Activated naive CD4-positive, alpha-beta T cell treated with anti-CD3 and anti-CD28 coated beads for 36 hours (primary cell): ENCODE data around the gene KIAA1328. TPM values are rescaled to one million over a fixed set of nuclear protein-coding genes. Genes with fewer than 3 reads are reported as not detected.
"Not testable (repeated sequence)": the region's sequence is repeated elsewhere in the genome, so short reads cannot be mapped to it uniquely, and the experiment has no call there.

Source experiments
- CTCF ChIA-PET: fragments of 350-600 bp; sonication (Branson Sonifier 250); formaldehyde crosslinking; loops from one replicate; lab custom pipeline; 2021; ENCODE audit warnings: antibody characterized with exemption; lab: Charles Lee
- DNase-seq: peaks from one replicate; pipeline ENCODE4 v3.0.0-alpha.2; 2020
- H3K27ac Mint-ChIP-seq: one replicate; pipeline ENCODE4 v1.8.0; 2021; ENCODE audit warnings: mild to moderate bottlenecking, mixed read lengths
- H3K27me3 Mint-ChIP-seq: one replicate; pipeline ENCODE4 v1.8.0; 2021; ENCODE audit warnings: low read depth, mixed read lengths
- H3K36me3 Mint-ChIP-seq: one replicate; pipeline ENCODE4 v1.8.0; 2021; ENCODE audit warnings: low read depth, mixed read lengths
- H3K4me1 Mint-ChIP-seq: one replicate; pipeline ENCODE4 v1.8.0; 2021; ENCODE audit warnings: low read depth, mixed read lengths
- H3K4me3 Mint-ChIP-seq: one replicate; pipeline ENCODE4 v1.8.0; 2021; ENCODE audit warnings: mild to moderate bottlenecking, moderate library complexity, mixed read lengths
- H3K9me3 Mint-ChIP-seq: one replicate; pipeline ENCODE4 v1.8.0; 2021; ENCODE audit warnings: mixed read lengths
- intact Hi-C: fragments of 100-400 bp; cut with micrococcal nuclease; formaldehyde crosslinking; loops from one replicate; pipeline ENCODE4 v1.15.1; 2023
- total RNA-seq, 2 experiments: library from RNA; stranded (reverse); gene quantifications; one replicate each; pipeline ENCODE4 v1.2.3, GENCODE V29; 2021

KIAA1328 gene
- total RNA-seq, 2 experiments from 2014 or later: 7.2 to 7.8 TPM

- no peaks in the 10 kb centered on the region for H3K27me3 Mint-ChIP-seq
- DNase-seq: no peak
- H3K27ac Mint-ChIP-seq: no peak overlapping the region
- peaks cover 10% of the 10 kb centered on the region for H3K9me3 Mint-ChIP-seq
- CTCF ChIA-PET: no interaction called here
- H3K4me3 Mint-ChIP-seq: no peak overlapping the region
- no peaks in the 10 kb centered on the region for H3K4me1 Mint-ChIP-seq
- H3K36me3 Mint-ChIP-seq: peaks cover 45% of the 10 kb centered on the region
- intact Hi-C loops: no loop called here
Measured at GRCh38 chr18:36851202-36851590, 22.3 kb downstream of the KIAA1328 start.

- peaks cover 28% of the 10 kb centered on the region for H3K36me3 Mint-ChIP-seq
- intact Hi-C loops: no loop called here
- DNase-seq: no peak
- H3K4me1 Mint-ChIP-seq: no peaks in the 10 kb centered on the region
- peaks cover 5% of the 10 kb centered on the region for H3K9me3 Mint-ChIP-seq
- CTCF ChIA-PET: no interaction called here
- no peak overlapping the region for H3K27ac Mint-ChIP-seq
- no peaks in the 10 kb centered on the region for H3K27me3 Mint-ChIP-seq
- H3K4me3 Mint-ChIP-seq: no peak overlapping the region
Measured at GRCh38 chr18:36856815-36857214, 27.9 kb downstream of the KIAA1328 start.

GRCh38 chr18:36862182-36862581, 33.3 kb downstream of the KIAA1328 start:
- no peaks in the 10 kb centered on the region for H3K27me3 Mint-ChIP-seq
- no peak for DNase-seq
- CTCF ChIA-PET: no interaction called here
- no peaks in the 10 kb centered on the region for H3K9me3 Mint-ChIP-seq
- intact Hi-C loops: no loop called here
- peaks cover 20% of the 10 kb centered on the region for H3K36me3 Mint-ChIP-seq
- H3K27ac Mint-ChIP-seq: no peak overlapping the region
- H3K4me1 Mint-ChIP-seq: peaks cover 3% of the 10 kb centered on the region
- H3K4me3 Mint-ChIP-seq: no peak overlapping the region

- H3K27me3 Mint-ChIP-seq: no peaks in the 10 kb centered on the region
- CTCF ChIA-PET: no interaction called here
- DNase-seq: no peak
- intact Hi-C loops: no loop called here
- H3K4me3 Mint-ChIP-seq: no peak overlapping the region
- no peak overlapping the region for H3K27ac Mint-ChIP-seq
- no peaks in the 10 kb centered on the region for H3K9me3 Mint-ChIP-seq
- H3K36me3 Mint-ChIP-seq: peaks cover 36% of the 10 kb centered on the region
- peaks cover 3% of the 10 kb centered on the region for H3K4me1 Mint-ChIP-seq
Measured at GRCh38 chr18:36867056-36867455, 38.1 kb downstream of the KIAA1328 start.

- Mint-ChIP-seq H3K4me3 (no peak overlapping the region), H3K27ac (no peak overlapping the region), H3K36me3 (peaks cover 47% of the 10 kb centered on the region), H3K27me3 (no peaks in the 10 kb centered on the region), H3K9me3 (peaks cover 12% of the 10 kb centered on the region), H3K4me1 (no peaks in the 10 kb centered on the region)
- DNase-seq: no peak
- intact Hi-C loops: no loop called here
- CTCF ChIA-PET: interaction anchor here (0.7 kb wide), 1 partner anchor 145 kb away, joined by 3 read pairs; no protein-coding TSS in a partner anchor
Measured at GRCh38 chr18:36871801-36872200, 42.9 kb downstream of the KIAA1328 start.

- peaks cover 48% of the 10 kb centered on the region for H3K36me3 Mint-ChIP-seq
- DNase-seq: no peak
- CTCF ChIA-PET: no interaction called here
- no peaks in the 10 kb centered on the region for H3K4me1 Mint-ChIP-seq
- H3K9me3 Mint-ChIP-seq: peaks cover 15% of the 10 kb centered on the region
- H3K27ac Mint-ChIP-seq: no peak overlapping the region
- H3K27me3 Mint-ChIP-seq: no peaks in the 10 kb centered on the region
- no peak overlapping the region for H3K4me3 Mint-ChIP-seq
- intact Hi-C loops: no loop called here
Measured at GRCh38 chr18:36872329-36872728, 43.4 kb downstream of the KIAA1328 start.

- H3K27me3 Mint-ChIP-seq, H3K4me1 Mint-ChIP-seq, intact Hi-C loops, H3K4me3 Mint-ChIP-seq, DNase-seq, H3K27ac Mint-ChIP-seq, CTCF ChIA-PET: not testable (repeated sequence)
- Mint-ChIP-seq H3K36me3 (peaks cover 47% of the 10 kb centered on the region), H3K9me3 (peaks cover 15% of the 10 kb centered on the region)
Measured at GRCh38 chr18:36873826-36874225, 44.9 kb downstream of the KIAA1328 start.

- H3K27ac Mint-ChIP-seq, H3K27me3 Mint-ChIP-seq, H3K4me3 Mint-ChIP-seq, intact Hi-C loops, DNase-seq, H3K9me3 Mint-ChIP-seq, CTCF ChIA-PET, H3K4me1 Mint-ChIP-seq: not testable (repeated sequence)
- peaks cover 33% of the 10 kb centered on the region for H3K36me3 Mint-ChIP-seq
Measured at GRCh38 chr18:36879796-36880195, 50.9 kb downstream of the KIAA1328 start.

- intact Hi-C loops: no loop called here
- Mint-ChIP-seq H3K36me3 (peaks cover 21% of the 10 kb centered on the region), H3K27me3 (no peaks in the 10 kb centered on the region), H3K4me3 (no peak overlapping the region), H3K9me3 (no peaks in the 10 kb centered on the region), H3K27ac (no peak overlapping the region), H3K4me1 (no peaks in the 10 kb centered on the region)
- CTCF ChIA-PET: interaction anchor here (1.0 to 1.2 kb wide), 2 partner anchors 12 to 13 kb away, joined by 4 to 6 read pairs; no protein-coding TSS in a partner anchor
- no peak for DNase-seq
Measured at GRCh38 chr18:36885981-36886380, 57.1 kb downstream of the KIAA1328 start.

- intact Hi-C loops: no loop called here
- CTCF ChIA-PET: no interaction called here
- Mint-ChIP-seq H3K27me3 (no peaks in the 10 kb centered on the region), H3K27ac (no peak overlapping the region), H3K4me3 (no peak overlapping the region), H3K36me3 (peaks cover 21% of the 10 kb centered on the region), H3K9me3 (no peaks in the 10 kb centered on the region), H3K4me1 (no peaks in the 10 kb centered on the region)
- no peak for DNase-seq
Measured at GRCh38 chr18:36887114-36887513, 58.2 kb downstream of the KIAA1328 start.

- Mint-ChIP-seq H3K9me3 (no peaks in the 10 kb centered on the region), H3K4me1 (no peaks in the 10 kb centered on the region), H3K4me3 (no peak overlapping the region), H3K36me3 (peaks cover 22% of the 10 kb centered on the region), H3K27ac (no peak overlapping the region), H3K27me3 (no peaks in the 10 kb centered on the region)
- CTCF ChIA-PET: no interaction called here
- intact Hi-C loops: no loop called here
- DNase-seq: no peak
Measured at GRCh38 chr18:36887864-36888263, 58.9 kb downstream of the KIAA1328 start.

GRCh38 chr18:36888778-36889177, 59.9 kb downstream of the KIAA1328 start:
- Mint-ChIP-seq H3K4me1 (no peaks in the 10 kb centered on the region), H3K27ac (no peak overlapping the region), H3K36me3 (peaks cover 25% of the 10 kb centered on the region), H3K9me3 (no peaks in the 10 kb centered on the region), H3K27me3 (no peaks in the 10 kb centered on the region), H3K4me3 (no peak overlapping the region)
- CTCF ChIA-PET: interaction anchor here (0.6 kb wide), 1 partner anchor 163 kb away, joined by 7 read pairs; no protein-coding TSS in a partner anchor
- no peak for DNase-seq
- intact Hi-C loops: no loop called here

- Mint-ChIP-seq H3K4me3 (no peak overlapping the region), H3K36me3 (peaks cover 27% of the 10 kb centered on the region), H3K9me3 (no peaks in the 10 kb centered on the region), H3K27me3 (no peaks in the 10 kb centered on the region), H3K4me1 (no peaks in the 10 kb centered on the region), H3K27ac (no peak overlapping the region)
- no peak for DNase-seq
- intact Hi-C loops: no loop called here
- CTCF ChIA-PET: no interaction called here
Measured at GRCh38 chr18:36889321-36889720, 60.4 kb downstream of the KIAA1328 start.
